Measurements from ENCODE around the gene ZDHHC20.

ZDHHC20 gene

GRCh38 chr13:21463424-21463823, 4.3 kb upstream of the ZDHHC20 start:
- Mint-ChIP-seq H3K4me3 (no peak overlapping the region), H3K27me3 (no peaks in the 10 kb centered on the region), H3K27ac (ENCODE audit: low read depth) (no peak overlapping the region)

GRCh38 chr13:21461131-21461530, 2.0 kb upstream of the ZDHHC20 start:
- DNase-seq (ENCODE audit: low spot score in 2 of 2) (no peak), ATAC-seq (replicated peaks; ENCODE audit: extremely low read depth, poor library complexity, severe bottlenecking) (no peak)
- Mint-ChIP-seq H3K9me3 (no peaks in the 10 kb centered on the region), H3K27me3 (no peaks in the 10 kb centered on the region), H3K4me1 (peaks cover 19% of the 10 kb centered on the region), H3K36me3 (ENCODE audit: insufficient read depth) (peaks cover 15% of the 10 kb centered on the region), H3K27ac (ENCODE audit: low read depth) (no peak overlapping the region), H3K4me3 (no peak overlapping the region)

More at GRCh38 chr13:21463424-21463823, 4.3 kb upstream of the ZDHHC20 start:
- Mint-ChIP-seq H3K36me3 (ENCODE audit: insufficient read depth) (peaks cover 9% of the 10 kb centered on the region), H3K4me1 (peaks cover 2% of the 10 kb centered on the region), H3K9me3 (no peaks in the 10 kb centered on the region)
- no peak for ATAC-seq (replicated peaks; ENCODE audit: extremely low read depth, poor library complexity, severe bottlenecking)
- DNase-seq (ENCODE audit: low spot score in 2 of 2) = no peak

GRCh38 chr13:21458451-21458812, 671 bp downstream of the ZDHHC20 start:
- no peak for DNase-seq (ENCODE audit: low spot score in 2 of 2)
- Mint-ChIP-seq H3K4me3 (peak overlapping the region; percentile 87), H3K4me1 (peaks cover 35% of the 10 kb centered on the region), H3K27me3 (no peaks in the 10 kb centered on the region), H3K36me3 (ENCODE audit: insufficient read depth) (peaks cover 21% of the 10 kb centered on the region), H3K27ac (ENCODE audit: low read depth) (peak overlapping the region; percentile 86), H3K9me3 (no peaks in the 10 kb centered on the region)
- ATAC-seq (replicated peaks; ENCODE audit: extremely low read depth, poor library complexity, severe bottlenecking) = no peak

- ATAC-seq (replicated peaks; ENCODE audit: extremely low read depth, poor library complexity, severe bottlenecking) (no peak), DNase-seq (ENCODE audit: low spot score in 2 of 2) (no peak)
- Mint-ChIP-seq H3K27me3 (no peaks in the 10 kb centered on the region), H3K9me3 (peaks cover 4% of the 10 kb centered on the region), H3K4me3 (no peak overlapping the region), H3K36me3 (ENCODE audit: insufficient read depth) (peaks cover 12% of the 10 kb centered on the region), H3K27ac (ENCODE audit: low read depth) (no peak overlapping the region), H3K4me1 (peaks cover 62% of the 10 kb centered on the region)
Measured at GRCh38 chr13:21453387-21454081, 5.6 kb downstream of the ZDHHC20 start.

GRCh38 chr13:21450936-21451335, 8.2 kb downstream of the ZDHHC20 start:
- H3K9me3 Mint-ChIP-seq = peaks cover 4% of the 10 kb centered on the region
- DNase-seq (ENCODE audit: low spot score in 2 of 2) = no peak

GRCh38 chr13:21446656-21447055, 12.4 kb downstream of the ZDHHC20 start:
- peak overlapping the region; percentile 81 for H3K27ac Mint-ChIP-seq (ENCODE audit: low read depth)

More at GRCh38 chr13:21450936-21451335, 8.2 kb downstream of the ZDHHC20 start:
- no peak for ATAC-seq (replicated peaks; ENCODE audit: extremely low read depth, poor library complexity, severe bottlenecking)
- H3K36me3 Mint-ChIP-seq (ENCODE audit: insufficient read depth) = peaks cover 8% of the 10 kb centered on the region
- peaks cover 55% of the 10 kb centered on the region for H3K4me1 Mint-ChIP-seq
- no peak overlapping the region for H3K4me3 Mint-ChIP-seq
- H3K27me3 Mint-ChIP-seq = no peaks in the 10 kb centered on the region
- H3K27ac Mint-ChIP-seq (ENCODE audit: low read depth) = no peak overlapping the region

GRCh38 chr13:21445759-21446158, 13.3 kb downstream of the ZDHHC20 start:
- Mint-ChIP-seq H3K27me3 (no peaks in the 10 kb centered on the region), H3K4me3 (no peak overlapping the region), H3K4me1 (peaks cover 55% of the 10 kb centered on the region), H3K9me3 (no peaks in the 10 kb centered on the region), H3K36me3 (ENCODE audit: insufficient read depth) (peaks cover 1% of the 10 kb centered on the region), H3K27ac (ENCODE audit: low read depth) (no peak overlapping the region)
- ATAC-seq (replicated peaks; ENCODE audit: extremely low read depth, poor library complexity, severe bottlenecking) (no peak), DNase-seq (ENCODE audit: low spot score in 2 of 2) (no peak)

More at GRCh38 chr13:21446656-21447055, 12.4 kb downstream of the ZDHHC20 start:
- Mint-ChIP-seq H3K36me3 (ENCODE audit: insufficient read depth) (peaks cover 1% of the 10 kb centered on the region), H3K27me3 (no peaks in the 10 kb centered on the region), H3K4me3 (peak overlapping the region; percentile 26), H3K9me3 (no peaks in the 10 kb centered on the region), H3K4me1 (peaks cover 58% of the 10 kb centered on the region)
- DNase-seq (ENCODE audit: low spot score in 2 of 2) (no peak), ATAC-seq (replicated peaks; ENCODE audit: extremely low read depth, poor library complexity, severe bottlenecking) (no peak)

- Mint-ChIP-seq H3K27me3 (no peaks in the 10 kb centered on the region), H3K27ac (ENCODE audit: low read depth) (peak overlapping the region; percentile 46), H3K36me3 (ENCODE audit: insufficient read depth) (peaks cover 1% of the 10 kb centered on the region), H3K9me3 (no peaks in the 10 kb centered on the region), H3K4me3 (no peak overlapping the region), H3K4me1 (peaks cover 59% of the 10 kb centered on the region)
- ATAC-seq (replicated peaks; ENCODE audit: extremely low read depth, poor library complexity, severe bottlenecking) = no peak
- DNase-seq (ENCODE audit: low spot score in 2 of 2) = no peak
Measured at GRCh38 chr13:21443171-21443570, 15.9 kb downstream of the ZDHHC20 start.

GRCh38 chr13:21436582-21436981, 22.5 kb downstream of the ZDHHC20 start:
- Mint-ChIP-seq H3K4me3 (peak overlapping the region; percentile 40), H3K9me3 (no peaks in the 10 kb centered on the region)

GRCh38 chr13:21435687-21436151, 23.4 kb downstream of the ZDHHC20 start:
- H3K4me1 Mint-ChIP-seq = peaks cover 43% of the 10 kb centered on the region
- DNase-seq (ENCODE audit: low spot score in 2 of 2) = no peak
- H3K27me3 Mint-ChIP-seq = no peaks in the 10 kb centered on the region
- ATAC-seq (replicated peaks; ENCODE audit: extremely low read depth, poor library complexity, severe bottlenecking) = peak; percentile 94
- peaks cover 5% of the 10 kb centered on the region for H3K36me3 Mint-ChIP-seq (ENCODE audit: insufficient read depth)
- H3K27ac Mint-ChIP-seq (ENCODE audit: low read depth) = peak overlapping the region; percentile 33
- H3K9me3 Mint-ChIP-seq = no peaks in the 10 kb centered on the region
- H3K4me3 Mint-ChIP-seq = peak overlapping the region; percentile 34

More at GRCh38 chr13:21436582-21436981, 22.5 kb downstream of the ZDHHC20 start:
- ATAC-seq (replicated peaks; ENCODE audit: extremely low read depth, poor library complexity, severe bottlenecking) (no peak), DNase-seq (ENCODE audit: low spot score in 2 of 2) (no peak)
- Mint-ChIP-seq H3K27ac (ENCODE audit: low read depth) (peak overlapping the region; percentile 33), H3K4me1 (peaks cover 38% of the 10 kb centered on the region), H3K36me3 (ENCODE audit: insufficient read depth) (peaks cover 3% of the 10 kb centered on the region), H3K27me3 (no peaks in the 10 kb centered on the region)

- H3K4me1 Mint-ChIP-seq = peaks cover 46% of the 10 kb centered on the region
- H3K4me3 Mint-ChIP-seq = peak overlapping the region; percentile 34
- peaks cover 3% of the 10 kb centered on the region for H3K9me3 Mint-ChIP-seq
- no peak for DNase-seq (ENCODE audit: low spot score in 2 of 2)
- ATAC-seq (replicated peaks; ENCODE audit: extremely low read depth, poor library complexity, severe bottlenecking) = no peak
- H3K27me3 Mint-ChIP-seq = no peaks in the 10 kb centered on the region
- peak overlapping the region; percentile 33 for H3K27ac Mint-ChIP-seq (ENCODE audit: low read depth)
- H3K36me3 Mint-ChIP-seq (ENCODE audit: insufficient read depth) = peaks cover 6% of the 10 kb centered on the region
Measured at GRCh38 chr13:21435231-21435630, 23.9 kb downstream of the ZDHHC20 start.

- ATAC-seq (replicated peaks; ENCODE audit: extremely low read depth, poor library complexity, severe bottlenecking) (no peak), DNase-seq (ENCODE audit: low spot score in 2 of 2) (no peak)
- Mint-ChIP-seq H3K9me3 (peaks cover 9% of the 10 kb centered on the region), H3K27me3 (no peaks in the 10 kb centered on the region), H3K27ac (ENCODE audit: low read depth) (no peak overlapping the region), H3K4me3 (no peak overlapping the region), H3K36me3 (ENCODE audit: insufficient read depth) (peaks cover 7% of the 10 kb centered on the region), H3K4me1 (peaks cover 52% of the 10 kb centered on the region)
Measured at GRCh38 chr13:21434588-21434987, 24.5 kb downstream of the ZDHHC20 start.

- DNase-seq (ENCODE audit: low spot score in 2 of 2) (no peak), ATAC-seq (replicated peaks; ENCODE audit: extremely low read depth, poor library complexity, severe bottlenecking) (no peak)
- Mint-ChIP-seq H3K27ac (ENCODE audit: low read depth) (no peak overlapping the region), H3K4me1 (peaks cover 36% of the 10 kb centered on the region), H3K36me3 (ENCODE audit: insufficient read depth) (peaks cover 15% of the 10 kb centered on the region), H3K27me3 (no peaks in the 10 kb centered on the region), H3K9me3 (peaks cover 16% of the 10 kb centered on the region), H3K4me3 (no peak overlapping the region)
Measured at GRCh38 chr13:21429211-21429610, 29.9 kb downstream of the ZDHHC20 start.

Measured in central memory CD8-positive, alpha-beta T cell (primary cell).